ENCODE data around the gene SNCB.

DNA sequence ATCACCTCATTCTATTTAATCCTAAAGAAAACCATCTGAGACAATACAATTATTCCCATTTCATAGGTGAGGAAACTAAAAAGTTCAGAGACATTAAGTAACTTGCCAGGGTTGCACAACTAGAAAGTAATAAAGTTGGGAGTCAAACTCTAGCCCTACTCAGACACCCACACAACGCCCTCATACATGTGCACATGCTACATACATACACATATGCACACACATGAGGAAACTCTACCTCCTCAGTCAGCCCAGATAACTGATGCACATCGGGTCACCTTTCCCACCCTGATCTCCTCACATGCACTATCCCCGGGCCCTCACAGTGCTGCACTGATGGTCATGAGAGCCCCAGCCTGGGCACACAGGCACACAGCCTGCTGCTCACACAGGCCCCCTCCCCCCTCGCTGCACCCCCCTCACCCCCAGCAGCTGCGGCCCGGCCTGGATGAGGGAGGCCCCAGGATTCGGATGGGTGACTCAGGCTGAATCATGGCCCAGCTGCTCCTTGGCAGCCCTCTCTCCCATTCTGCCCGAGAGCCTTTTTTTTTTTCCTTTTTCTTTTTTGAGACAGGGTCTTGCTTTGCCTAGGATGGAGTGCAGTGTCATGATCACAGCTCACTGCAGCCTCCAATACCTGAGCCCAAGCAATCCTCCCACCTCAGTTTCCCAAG is 15.4 kb downstream of the SNCB start:
- TF ChIP-seq, protein P1, sequence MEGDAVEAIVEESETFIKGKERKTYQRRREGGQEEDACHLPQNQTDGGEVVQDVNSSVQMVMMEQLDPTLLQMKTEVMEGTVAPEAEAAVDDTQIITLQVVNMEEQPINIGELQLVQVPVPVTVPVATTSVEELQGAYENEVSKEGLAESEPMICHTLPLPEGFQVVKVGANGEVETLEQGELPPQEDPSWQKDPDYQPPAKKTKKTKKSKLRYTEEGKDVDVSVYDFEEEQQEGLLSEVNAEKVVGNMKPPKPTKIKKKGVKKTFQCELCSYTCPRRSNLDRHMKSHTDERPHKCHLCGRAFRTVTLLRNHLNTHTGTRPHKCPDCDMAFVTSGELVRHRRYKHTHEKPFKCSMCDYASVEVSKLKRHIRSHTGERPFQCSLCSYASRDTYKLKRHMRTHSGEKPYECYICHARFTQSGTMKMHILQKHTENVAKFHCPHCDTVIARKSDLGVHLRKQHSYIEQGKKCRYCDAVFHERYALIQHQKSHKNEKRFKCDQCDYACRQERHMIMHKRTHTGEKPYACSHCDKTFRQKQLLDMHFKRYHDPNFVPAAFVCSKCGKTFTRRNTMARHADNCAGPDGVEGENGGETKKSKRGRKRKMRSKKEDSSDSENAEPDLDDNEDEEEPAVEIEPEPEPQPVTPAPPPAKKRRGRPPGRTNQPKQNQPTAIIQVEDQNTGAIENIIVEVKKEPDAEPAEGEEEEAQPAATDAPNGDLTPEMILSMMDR (IDR thresholded peaks at IDR 0.05), result no peak
- TF ChIP-seq POLR2A (IDR thresholded peaks at IDR 0.05), result no peak

All from vagina (tissue), 2 donors.